ENCODE measurements around the gene LMTK3. TPM values are rescaled to one million over a fixed set of nuclear protein-coding genes. Genes with fewer than 3 reads are reported as not detected.

Gene LMTK3
- total RNA-seq, 1 experiment from 2014 or later = not detected

DNA sequence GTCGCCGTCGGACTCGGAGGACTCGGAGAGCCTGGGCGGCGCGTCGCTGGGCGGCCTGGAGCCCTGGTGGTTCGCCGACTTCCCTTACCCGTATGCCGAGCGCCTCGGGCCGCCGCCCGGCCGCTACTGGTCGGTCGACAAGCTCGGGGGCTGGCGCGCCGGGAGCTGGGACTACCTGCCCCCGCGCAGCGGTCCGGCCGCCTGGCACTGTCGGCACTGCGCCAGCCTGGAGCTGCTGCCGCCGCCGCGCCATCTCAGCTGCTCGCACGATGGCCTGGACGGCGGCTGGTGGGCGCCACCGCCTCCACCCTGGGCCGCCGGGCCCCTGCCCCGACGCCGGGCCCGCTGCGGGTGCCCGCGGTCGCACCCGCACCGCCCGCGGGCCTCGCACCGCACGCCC is 68.4 kb downstream of the LMTK3 start:
- Histone ChIP-seq H3K4me2 (ENCODE audit: low read depth, low read length, poor library complexity, severe bottlenecking) (no peak overlapping the region), H3K79me2 (ENCODE audit: low read length) (peaks cover 23% of the 10 kb centered on the region), H2AFZ (ENCODE audit: low read length) (no peak overlapping the region), H3K27me3 (ENCODE audit: low read length) (no peaks in the 10 kb centered on the region), H3K4me3 (ENCODE audit: low read length) (no peak overlapping the region), H3K4me1 (ENCODE audit: low read length) (peaks cover 26% of the 10 kb centered on the region), H3K36me3 (ENCODE audit: insufficient read depth, low read length) (peaks cover 10% of the 10 kb centered on the region; the same call in 1 of the 2 replicates), H3K27ac (ENCODE audit: low read length) (no peak overlapping the region), H3K9me3 (ENCODE audit: low read length) (no peaks in the 10 kb centered on the region), H3K9me2 (replicated peaks; ENCODE audit: insufficient read depth, low read length) (no peaks in the 10 kb centered on the region), H3K9ac (ENCODE audit: low read length) (no peak overlapping the region), H4K20me1 (ENCODE audit: insufficient read depth, low read depth, low read length) (no peaks in the 10 kb centered on the region)
- no peak for DNase-seq

DNA sequence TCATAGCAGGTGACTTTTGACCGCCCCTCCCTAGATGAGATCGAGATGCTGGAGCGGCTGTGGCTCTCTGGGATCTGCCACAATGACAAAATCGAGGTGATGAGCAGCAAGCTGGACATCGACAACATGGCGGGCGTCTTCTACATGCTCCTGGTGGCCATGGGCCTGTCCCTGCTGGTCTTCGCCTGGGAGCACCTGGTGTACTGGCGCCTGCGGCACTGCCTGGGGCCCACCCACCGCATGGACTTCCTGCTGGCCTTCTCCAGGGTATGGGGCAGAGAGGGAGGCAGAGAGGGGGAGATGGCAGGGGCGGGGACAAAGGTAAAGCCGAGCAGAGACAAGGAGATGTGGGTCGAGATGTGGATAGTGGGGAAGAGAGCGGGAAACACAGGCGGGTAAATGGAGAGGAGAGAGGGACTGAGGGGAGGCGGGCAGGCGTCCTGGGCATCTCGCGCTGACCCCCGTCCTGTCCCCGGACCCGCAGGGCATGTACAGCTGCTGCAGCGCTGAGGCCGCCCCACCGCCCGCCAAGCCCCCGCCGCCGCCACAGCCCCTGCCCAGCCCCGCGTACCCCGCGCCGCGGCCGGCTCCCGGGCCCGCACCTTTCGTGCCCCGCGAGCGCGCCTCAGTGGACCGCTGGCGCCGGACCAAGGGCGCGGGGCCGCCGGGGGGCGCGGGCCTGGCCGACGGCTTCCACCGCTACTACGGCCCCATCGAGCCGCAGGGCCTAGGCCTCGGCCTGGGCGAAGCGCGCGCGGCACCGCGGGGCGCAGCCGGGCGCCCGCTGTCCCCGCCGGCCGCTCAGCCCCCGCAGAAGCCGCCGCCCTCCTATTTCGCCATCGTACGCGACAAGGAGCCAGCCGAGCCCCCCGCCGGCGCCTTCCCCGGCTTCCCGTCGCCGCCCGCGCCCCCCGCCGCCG is 69.3 kb downstream of the LMTK3 start:
- Histone ChIP-seq H4K20me1 (ENCODE audit: insufficient read depth, low read depth, low read length) (no peaks in the 10 kb centered on the region), H3K27me3 (ENCODE audit: low read length) (no peaks in the 10 kb centered on the region), H3K4me1 (ENCODE audit: low read length) (peaks cover 22% of the 10 kb centered on the region), H3K9ac (ENCODE audit: low read length) (no peak overlapping the region), H3K36me3 (ENCODE audit: insufficient read depth, low read length) (peaks cover 2% of the 10 kb centered on the region; the same call in 1 of the 2 replicates), H3K79me2 (ENCODE audit: low read length) (peaks cover 14% of the 10 kb centered on the region), H2AFZ (ENCODE audit: low read length) (no peak overlapping the region), H3K4me2 (ENCODE audit: low read depth, low read length, poor library complexity, severe bottlenecking) (no peak overlapping the region), H3K9me2 (replicated peaks; ENCODE audit: insufficient read depth, low read length) (no peaks in the 10 kb centered on the region), H3K9me3 (ENCODE audit: low read length) (no peaks in the 10 kb centered on the region), H3K4me3 (ENCODE audit: low read length) (no peak overlapping the region), H3K27ac (ENCODE audit: low read length) (no peak overlapping the region)
- DNase-seq = no peak

DNA sequence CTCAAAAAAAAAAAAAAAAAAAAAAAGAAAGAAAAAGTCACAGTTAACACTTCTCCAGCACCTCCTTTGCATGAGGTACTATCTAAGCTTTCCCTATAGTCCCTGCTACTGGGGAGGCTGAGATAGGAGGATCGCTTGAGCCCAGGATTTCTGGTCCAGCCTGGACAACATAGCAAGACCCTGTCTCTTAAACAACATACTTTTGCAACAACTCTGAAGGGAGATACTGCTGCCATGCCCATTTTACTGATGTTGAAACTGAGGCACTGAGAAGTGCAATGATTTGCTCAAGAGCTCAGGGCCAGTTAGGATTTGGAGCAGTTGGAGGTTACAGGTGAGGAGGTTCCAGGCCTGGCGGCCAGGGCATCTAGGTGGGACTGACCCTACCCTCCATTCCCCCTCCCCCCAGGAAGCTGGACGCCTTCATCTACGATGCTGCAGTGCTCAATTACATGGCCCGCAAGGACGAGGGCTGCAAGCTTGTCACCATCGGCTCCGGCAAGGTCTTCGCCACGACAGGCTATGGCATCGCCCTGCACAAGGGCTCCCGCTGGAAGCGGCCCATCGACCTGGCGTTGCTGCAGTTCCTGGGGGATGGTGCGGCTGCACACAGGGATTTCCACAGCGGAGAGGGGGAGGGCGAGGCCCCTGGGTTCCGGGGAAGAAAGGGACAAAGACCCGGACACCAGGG is 70.1 kb downstream of the LMTK3 start:
- Histone ChIP-seq H3K9me2 (replicated peaks; ENCODE audit: insufficient read depth, low read length) (no peaks in the 10 kb centered on the region), H3K4me2 (ENCODE audit: low read depth, low read length, poor library complexity, severe bottlenecking) (no peak overlapping the region), H3K4me1 (ENCODE audit: low read length) (peaks cover 16% of the 10 kb centered on the region), H3K4me3 (ENCODE audit: low read length) (no peak overlapping the region), H3K79me2 (ENCODE audit: low read length) (peaks cover 7% of the 10 kb centered on the region), H3K36me3 (ENCODE audit: insufficient read depth, low read length) (no peaks in the 10 kb centered on the region), H3K9ac (ENCODE audit: low read length) (no peak overlapping the region), H3K27me3 (ENCODE audit: low read length) (no peaks in the 10 kb centered on the region), H4K20me1 (ENCODE audit: insufficient read depth, low read depth, low read length) (no peaks in the 10 kb centered on the region), H3K9me3 (ENCODE audit: low read length) (no peaks in the 10 kb centered on the region), H3K27ac (ENCODE audit: low read length) (no peak overlapping the region), H2AFZ (ENCODE audit: low read length) (no peak overlapping the region)
- no peak for DNase-seq

DNA sequence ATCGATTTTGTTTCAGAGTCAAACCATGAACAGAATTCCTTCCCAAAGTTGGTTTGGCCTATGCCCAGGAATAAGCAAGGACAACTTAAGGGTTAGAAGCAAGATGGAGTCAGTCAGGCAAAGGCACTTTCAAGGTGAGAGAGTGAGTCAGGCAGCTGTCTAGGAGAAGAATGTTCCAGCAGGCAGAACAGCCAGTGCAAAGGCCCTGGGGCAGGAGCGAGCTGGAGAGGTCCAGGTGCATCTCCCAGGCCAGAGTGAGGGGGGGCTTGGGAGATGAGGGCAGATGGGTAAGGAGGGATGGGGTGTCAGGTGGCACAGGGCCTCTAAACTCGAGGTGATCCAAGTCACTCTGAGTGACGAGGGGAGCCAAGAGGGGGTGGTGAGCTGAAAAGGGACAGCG is 75.0 kb downstream of the LMTK3 start:
- H3K4me2 ChIP-seq (ENCODE audit: low read depth, low read length, poor library complexity, severe bottlenecking) = no peak overlapping the region
- H3K36me3 ChIP-seq (ENCODE audit: insufficient read depth, low read length) = no peaks in the 10 kb centered on the region
- no peak overlapping the region for H3K9ac ChIP-seq (ENCODE audit: low read length)
- no peak overlapping the region for H3K27ac ChIP-seq (ENCODE audit: low read length)
- H4K20me1 ChIP-seq (ENCODE audit: insufficient read depth, low read depth, low read length) = no peaks in the 10 kb centered on the region
- no peak overlapping the region for H3K4me3 ChIP-seq (ENCODE audit: low read length)
- H3K9me2 ChIP-seq (replicated peaks; ENCODE audit: insufficient read depth, low read length) = no peaks in the 10 kb centered on the region
- H2AFZ ChIP-seq (ENCODE audit: low read length) = no peak overlapping the region
- no peaks in the 10 kb centered on the region for H3K27me3 ChIP-seq (ENCODE audit: low read length)
- no peaks in the 10 kb centered on the region for H3K9me3 ChIP-seq (ENCODE audit: low read length)
- no peaks in the 10 kb centered on the region for H3K4me1 ChIP-seq (ENCODE audit: low read length)
- no peak for DNase-seq
- no peaks in the 10 kb centered on the region for H3K79me2 ChIP-seq (ENCODE audit: low read length)

Other genes with a start within 250 kb of the LMTK3 start
- gene ZNF114, start 241.8 kb downstream of the LMTK3 start, total RNA-seq (2014; rRNA removed; shearing (Covaris generic); ENCODE audit: low replicate concordance) = not detected in 2 replicates
- 64.7 and 77.3 TPM in 2 replicates for gene EMP3, start 186.3 kb downstream of the LMTK3 start, total RNA-seq (2014; rRNA removed; shearing (Covaris generic); ENCODE audit: low replicate concordance)
- 7.8 and 10.4 TPM in 2 replicates for gene TMEM143, start 147.9 kb downstream of the LMTK3 start, total RNA-seq (2014; rRNA removed; shearing (Covaris generic); ENCODE audit: low replicate concordance)
- not detected in 2 replicates for gene SYNGR4, start 147.5 kb downstream of the LMTK3 start, total RNA-seq (2014; rRNA removed; shearing (Covaris generic); ENCODE audit: low replicate concordance)
- gene KDELR1, start 120.3 kb downstream of the LMTK3 start, total RNA-seq (2014; rRNA removed; shearing (Covaris generic); ENCODE audit: low replicate concordance) = 39.5 and 53.7 TPM in 2 replicates
- not detected in 2 replicates for gene GRIN2D, start 118.2 kb downstream of the LMTK3 start, total RNA-seq (2014; rRNA removed; shearing (Covaris generic); ENCODE audit: low replicate concordance)
- gene GRWD1, start 65.9 kb downstream of the LMTK3 start, total RNA-seq (2014; rRNA removed; shearing (Covaris generic); ENCODE audit: low replicate concordance) = 15.9 and 22.2 TPM in 2 replicates
- gene KCNJ14, start 56.3 kb downstream of the LMTK3 start, total RNA-seq (2014; rRNA removed; shearing (Covaris generic); ENCODE audit: low replicate concordance) = 0.69 and 1.1 TPM in 2 replicates
- gene CYTH2, start 42.5 kb downstream of the LMTK3 start, total RNA-seq (2014; rRNA removed; shearing (Covaris generic); ENCODE audit: low replicate concordance) = 32.5 and 60.4 TPM in 2 replicates
- not detected in 2 replicates for gene SULT2B1, start 40.3 kb upstream of the LMTK3 start, total RNA-seq (2014; rRNA removed; shearing (Covaris generic); ENCODE audit: low replicate concordance)
- not detected in 2 replicates for gene SPACA4, start 94.9 kb upstream of the LMTK3 start, total RNA-seq (2014; rRNA removed; shearing (Covaris generic); ENCODE audit: low replicate concordance)
- 1.0 and 1.2 TPM in 2 replicates for gene FAM83E, start 103.2 kb upstream of the LMTK3 start, total RNA-seq (2014; rRNA removed; shearing (Covaris generic); ENCODE audit: low replicate concordance)
- gene RPL18, start 107.3 kb upstream of the LMTK3 start, total RNA-seq (2014; rRNA removed; shearing (Covaris generic); ENCODE audit: low replicate concordance) = 3,031 and 4,148 TPM in 2 replicates
- 23.0 and 30.6 TPM in 2 replicates for gene SPHK2, start 107.7 kb upstream of the LMTK3 start, total RNA-seq (2014; rRNA removed; shearing (Covaris generic); ENCODE audit: low replicate concordance)
- gene DBP, start 125.5 kb upstream of the LMTK3 start, total RNA-seq (2014; rRNA removed; shearing (Covaris generic); ENCODE audit: low replicate concordance) = 8.5 and 16.4 TPM in 2 replicates
- gene CA11, start 134.4 kb upstream of the LMTK3 start, total RNA-seq (2014; rRNA removed; shearing (Covaris generic); ENCODE audit: low replicate concordance) = not detected in 2 replicates
- gene NTN5, start 161.2 kb upstream of the LMTK3 start, total RNA-seq (2014; rRNA removed; shearing (Covaris generic); ENCODE audit: low replicate concordance) = 0.83 TPM in 1 of 2 replicates, not detected in the other
- not detected in 2 replicates for gene FUT2, start 184.1 kb upstream of the LMTK3 start, total RNA-seq (2014; rRNA removed; shearing (Covaris generic); ENCODE audit: low replicate concordance)
- gene MAMSTR, start 207.9 kb upstream of the LMTK3 start, total RNA-seq (2014; rRNA removed; shearing (Covaris generic); ENCODE audit: low replicate concordance) = 0.58 and 0.78 TPM in 2 replicates
- not detected in 2 replicates for gene RASIP1, start 228.8 kb upstream of the LMTK3 start, total RNA-seq (2014; rRNA removed; shearing (Covaris generic); ENCODE audit: low replicate concordance)
- not detected in 2 replicates for gene IZUMO1, start 235.1 kb upstream of the LMTK3 start, total RNA-seq (2014; rRNA removed; shearing (Covaris generic); ENCODE audit: low replicate concordance)
- not detected in 2 replicates for gene FUT1, start 240.8 kb upstream of the LMTK3 start, total RNA-seq (2014; rRNA removed; shearing (Covaris generic); ENCODE audit: low replicate concordance)
- gene FGF21, start 243.7 kb upstream of the LMTK3 start, total RNA-seq (2014; rRNA removed; shearing (Covaris generic); ENCODE audit: low replicate concordance) = not detected in 2 replicates

All from Karpas-422 (cell line).